Activated T-helper 1 cell treated with anti-CD3 and anti-CD28 coated beads, Interleukin-12 subunit alpha, Interleukin-12 subunit beta, Interleukin-2, Interleukin-4 antibody, amounts not matched to agents 30 ng/mL and 10 ng/mL and 1 ng/mL, durations not matched to agents 14 hours and 24 hours and 36 hours (primary cell): Measurements from ENCODE around the gene SMARCD3. TPM values are rescaled to one million over a fixed set of nuclear protein-coding genes. Genes with fewer than 3 reads are reported as not detected.

ENCODE experiments used
- total RNA-seq: library from RNA; stranded (reverse); gene quantifications from 2 replicates; pipeline ENCODE4 v1.2.3, GENCODE V29; 2022

Gene SMARCD3
- total RNA-seq, 1 donor from 2014 or later: 2.4 TPM

Other genes starting within 250 kb of the SMARCD3 start
- 4.7 and 6.3 TPM in 2 replicates for gene ATG9B, start 224.2 kb downstream of the SMARCD3 start, total RNA-seq
- 56.9 and 57.9 TPM in 2 replicates for gene ABCB8, start 220.2 kb downstream of the SMARCD3 start, total RNA-seq
- gene ASIC3, start 200.2 kb downstream of the SMARCD3 start, total RNA-seq: 1.9 and 4.1 TPM in 2 replicates
- 24.9 and 28.1 TPM in 2 replicates for gene CDK5, start 190.8 kb downstream of the SMARCD3 start, total RNA-seq
- 127 and 128 TPM in 2 replicates for gene SLC4A2, start 189.1 kb downstream of the SMARCD3 start, total RNA-seq
- gene FASTK, start 167.9 kb downstream of the SMARCD3 start, total RNA-seq: 92.6 and 96.3 TPM in 2 replicates
- gene TMUB1, start 165.2 kb downstream of the SMARCD3 start, total RNA-seq: 55.3 and 63.4 TPM in 2 replicates
- gene AGAP3, start 162.2 kb downstream of the SMARCD3 start, total RNA-seq: 52.9 and 58.0 TPM in 2 replicates
- not detected in 2 replicates for gene GBX1, start 81.0 kb downstream of the SMARCD3 start, total RNA-seq
- not detected in 2 replicates for gene ASB10, start 61.4 kb downstream of the SMARCD3 start, total RNA-seq
- not detected in 2 replicates for gene H2BK1, start 38.2 kb downstream of the SMARCD3 start, total RNA-seq
- gene ABCF2, start 21.5 kb downstream of the SMARCD3 start, total RNA-seq: 81.7 and 85.4 TPM in 2 replicates
- gene CHPF2, start 16.2 kb downstream of the SMARCD3 start, total RNA-seq: 45.6 and 48.5 TPM in 2 replicates
- 40.3 and 41.2 TPM in 2 replicates for gene NUB1, start 93.1 kb upstream of the SMARCD3 start, total RNA-seq
- not detected in 2 replicates for gene WDR86, start 161.3 kb upstream of the SMARCD3 start, total RNA-seq
- 0.22 TPM in 1 of 2 replicates, not detected in the other for gene CRYGN, start 191.4 kb upstream of the SMARCD3 start, total RNA-seq